VCaP (cell line): Measurements from ENCODE around the gene IL17B.

Experiments
- H3K27ac ChIP-seq: fragments of 450-650 bp; 2 replicates; pipeline ENCODE4 v1.5.1; 2017
- TF ChIP-seq, protein P1 (sequence below): fragments of 450-650 bp; conservative IDR thresholded peaks from 2 replicates; pipeline ENCODE4 v1.5.1; 2017; ENCODE audit warnings: mild to moderate bottlenecking, moderate library complexity

Gene IL17B, protein sequence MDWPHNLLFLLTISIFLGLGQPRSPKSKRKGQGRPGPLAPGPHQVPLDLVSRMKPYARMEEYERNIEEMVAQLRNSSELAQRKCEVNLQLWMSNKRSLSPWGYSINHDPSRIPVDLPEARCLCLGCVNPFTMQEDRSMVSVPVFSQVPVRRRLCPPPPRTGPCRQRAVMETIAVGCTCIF

DNA sequence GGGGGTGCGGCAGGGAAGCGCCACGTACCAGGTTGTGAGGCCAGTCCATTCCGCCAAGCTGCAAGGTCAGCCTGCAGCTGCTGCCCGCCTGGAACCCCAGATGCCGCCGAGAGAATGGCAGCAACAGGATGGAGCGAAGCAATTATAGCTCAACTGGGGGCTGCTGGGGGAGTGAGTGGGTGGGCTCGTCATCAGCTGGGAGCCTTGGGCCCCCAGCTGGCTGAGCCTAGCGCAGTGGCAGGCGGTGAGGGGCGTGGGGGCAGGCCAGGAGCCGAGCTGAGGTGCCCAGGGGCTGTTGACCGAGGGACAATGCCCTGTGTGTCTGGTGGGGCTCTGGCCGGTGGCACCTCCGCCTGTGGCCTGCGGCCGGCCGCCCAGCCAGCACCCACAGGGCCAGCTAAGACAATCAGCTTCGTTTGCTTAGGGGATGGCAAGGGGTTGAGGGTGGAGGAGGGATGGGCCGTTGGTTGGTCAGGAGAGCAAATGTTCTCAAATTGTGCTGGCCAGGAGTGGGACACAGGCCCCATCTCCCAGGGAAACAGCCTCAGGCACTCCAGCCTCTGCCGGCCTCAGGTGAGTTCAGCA, at the start of gene IL17B:
Gene IL17B (minus strand): TSS at position 116 of the 585 bp plus-strand sequence. CDS start 67 bp downstream, at position 49.
- H3K27ac ChIP-seq: no peak within 1 kb of the TSS
- TF ChIP-seq, protein P1, sequence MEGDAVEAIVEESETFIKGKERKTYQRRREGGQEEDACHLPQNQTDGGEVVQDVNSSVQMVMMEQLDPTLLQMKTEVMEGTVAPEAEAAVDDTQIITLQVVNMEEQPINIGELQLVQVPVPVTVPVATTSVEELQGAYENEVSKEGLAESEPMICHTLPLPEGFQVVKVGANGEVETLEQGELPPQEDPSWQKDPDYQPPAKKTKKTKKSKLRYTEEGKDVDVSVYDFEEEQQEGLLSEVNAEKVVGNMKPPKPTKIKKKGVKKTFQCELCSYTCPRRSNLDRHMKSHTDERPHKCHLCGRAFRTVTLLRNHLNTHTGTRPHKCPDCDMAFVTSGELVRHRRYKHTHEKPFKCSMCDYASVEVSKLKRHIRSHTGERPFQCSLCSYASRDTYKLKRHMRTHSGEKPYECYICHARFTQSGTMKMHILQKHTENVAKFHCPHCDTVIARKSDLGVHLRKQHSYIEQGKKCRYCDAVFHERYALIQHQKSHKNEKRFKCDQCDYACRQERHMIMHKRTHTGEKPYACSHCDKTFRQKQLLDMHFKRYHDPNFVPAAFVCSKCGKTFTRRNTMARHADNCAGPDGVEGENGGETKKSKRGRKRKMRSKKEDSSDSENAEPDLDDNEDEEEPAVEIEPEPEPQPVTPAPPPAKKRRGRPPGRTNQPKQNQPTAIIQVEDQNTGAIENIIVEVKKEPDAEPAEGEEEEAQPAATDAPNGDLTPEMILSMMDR: no peak

DNA sequence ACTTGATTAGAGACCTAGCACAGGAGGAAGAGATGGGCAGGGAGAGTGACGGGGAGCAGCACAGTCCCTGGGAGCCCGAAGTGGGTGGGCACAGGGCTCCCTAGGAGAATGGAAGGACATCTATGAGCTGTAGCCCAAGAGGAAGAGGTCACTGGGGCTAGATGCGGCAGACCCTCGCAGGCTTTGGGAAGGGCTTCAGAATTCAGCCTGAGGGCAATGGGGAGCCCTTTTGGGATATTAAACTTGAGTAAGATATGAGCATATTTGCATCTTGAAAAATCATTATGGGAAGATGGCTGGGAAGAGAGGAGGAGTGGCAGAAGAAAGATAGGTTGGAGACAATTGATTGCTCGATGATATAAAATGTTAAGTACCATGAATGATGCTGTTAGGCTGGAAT, 48.9 kb upstream of the IL17B start:
- TF ChIP-seq, protein P1: no peak
- H3K27ac ChIP-seq: no peak overlapping the region

DNA sequence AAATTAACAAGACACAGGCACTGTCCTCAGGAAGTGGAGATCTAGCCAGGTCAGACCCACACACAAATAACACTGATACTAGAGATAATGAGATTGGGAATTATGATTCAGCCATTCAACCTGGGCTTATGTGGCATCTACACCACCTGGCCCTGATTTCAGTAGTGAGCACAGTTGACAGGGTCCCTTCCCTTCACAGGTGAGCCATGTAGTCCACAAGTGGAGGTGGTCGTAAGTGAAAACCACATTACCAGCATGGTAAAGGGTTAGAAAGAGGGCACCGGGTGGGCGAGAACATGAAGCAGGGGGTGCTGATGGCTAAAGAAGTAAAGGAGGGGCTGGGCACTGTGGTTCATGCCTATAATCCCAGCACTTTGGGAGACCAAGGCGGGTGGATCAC, 48.3 kb upstream of the IL17B start:
- TF ChIP-seq, protein P1: no peak
- no peak overlapping the region for H3K27ac ChIP-seq

DNA sequence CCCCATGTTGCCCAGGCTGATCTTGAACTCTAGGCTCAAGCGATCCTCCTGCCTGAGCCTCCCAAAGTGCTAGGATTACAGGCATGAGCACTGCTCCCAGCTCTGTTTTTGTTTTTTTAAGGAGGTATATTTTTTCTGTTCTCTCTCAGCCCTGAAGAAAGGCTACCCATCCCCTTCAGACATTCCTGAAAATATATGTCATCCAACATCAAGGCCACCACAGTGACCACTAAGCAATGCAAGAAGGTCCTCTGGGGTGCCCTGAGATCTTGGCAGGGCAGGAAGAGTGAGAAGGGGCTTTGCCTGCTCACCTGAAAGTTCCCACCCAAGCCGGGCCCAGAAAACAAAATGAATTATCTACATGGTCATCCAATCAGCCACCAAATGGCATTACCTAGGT, 47.8 kb upstream of the IL17B start:
- H3K27ac ChIP-seq: no peak overlapping the region
- TF ChIP-seq, protein P1: no peak

DNA sequence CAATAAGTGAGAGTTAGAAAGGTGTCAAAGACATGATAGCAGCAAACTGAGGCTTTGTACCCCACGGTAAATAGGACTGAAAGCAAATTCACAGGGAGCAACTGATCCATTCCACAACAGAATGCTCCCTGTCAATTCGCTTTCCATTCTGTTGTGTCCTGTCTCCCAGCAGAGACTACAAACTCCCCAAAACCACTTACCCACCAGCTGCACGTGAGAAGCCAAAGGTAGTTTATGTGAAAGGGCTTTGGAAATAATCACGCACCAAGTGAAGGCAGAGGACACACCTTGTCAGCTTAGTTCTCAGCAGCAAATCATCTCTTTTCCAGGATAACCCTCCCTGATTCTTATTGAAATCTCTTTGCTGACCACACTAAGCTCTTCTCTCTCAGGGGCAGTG, 46.6 kb upstream of the IL17B start:
- no peak overlapping the region for H3K27ac ChIP-seq
- TF ChIP-seq, protein P1: no peak

DNA sequence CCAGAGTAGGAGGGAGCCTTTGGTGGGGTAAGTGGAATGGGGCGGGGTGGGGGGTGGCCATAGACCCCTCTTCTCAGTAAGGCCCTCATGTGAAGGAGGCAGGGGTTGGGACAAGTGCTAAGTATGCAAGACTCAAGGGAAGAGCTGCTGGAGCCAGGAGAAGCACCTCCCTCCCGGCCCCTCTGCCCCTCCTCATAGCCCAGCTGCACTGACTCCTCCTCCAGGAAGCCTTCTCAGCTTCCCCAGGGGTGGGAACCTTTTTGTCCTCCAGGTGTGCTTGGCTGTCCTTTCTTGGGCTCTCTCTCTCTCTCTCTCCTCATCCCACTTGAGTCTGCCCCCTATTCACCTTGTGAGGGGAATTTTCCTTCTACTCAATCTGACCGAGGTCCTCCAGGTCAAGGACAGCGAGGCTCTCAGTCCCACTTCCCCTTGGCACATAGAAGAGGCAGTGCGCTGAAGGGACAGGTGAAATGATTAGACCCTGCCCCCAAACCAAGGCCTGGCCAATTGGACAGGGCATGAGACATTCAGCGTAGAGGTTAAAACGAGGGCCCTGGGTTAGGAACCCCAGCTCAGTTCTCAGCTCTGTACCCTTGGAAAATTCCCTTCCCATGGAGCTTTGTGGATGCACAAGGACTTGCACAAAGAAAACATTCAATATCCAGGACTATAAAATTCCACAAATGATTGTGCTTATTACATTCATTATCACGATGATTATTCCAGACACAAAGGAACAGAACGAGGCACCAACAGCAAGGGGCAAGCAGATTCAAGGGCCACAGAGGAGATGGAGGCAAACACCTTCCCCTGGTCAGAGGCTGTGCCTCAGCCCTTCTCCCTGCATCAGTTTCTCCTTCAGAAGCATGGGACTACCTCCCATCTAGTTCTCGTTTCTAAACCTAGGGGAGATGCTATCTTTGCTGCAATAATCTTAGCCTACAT, 45.6 kb upstream of the IL17B start:
- no peak overlapping the region for H3K27ac ChIP-seq
- TF ChIP-seq, protein P1: no peak

DNA sequence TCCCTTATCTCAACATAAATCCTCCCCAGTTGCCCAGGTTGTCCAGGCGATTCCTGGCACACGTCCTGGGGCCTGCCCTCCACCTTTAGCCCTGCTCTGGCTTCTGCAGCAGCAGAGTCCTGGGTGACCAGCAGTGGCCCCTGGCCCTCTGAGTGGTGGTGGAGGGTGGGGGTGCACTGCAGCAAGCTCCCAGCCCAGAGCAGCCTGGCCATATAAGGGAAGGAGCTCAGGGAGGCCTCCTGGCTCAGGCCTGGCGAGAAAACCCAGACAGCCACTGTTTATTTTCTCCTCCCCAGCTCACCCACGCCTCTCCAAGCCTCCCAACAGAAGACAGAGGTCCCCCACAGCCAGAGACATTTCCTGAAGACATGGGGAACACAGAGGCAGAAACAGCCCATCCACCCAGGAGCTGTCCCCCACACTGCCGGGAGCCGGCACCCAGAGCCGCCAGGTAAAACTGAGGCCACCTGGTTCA, 44.7 kb upstream of the IL17B start:
- H3K27ac ChIP-seq: no peak overlapping the region
- TF ChIP-seq, protein P1: no peak
